ENCODE data around the gene CA10. TPM values are rescaled to one million over a fixed set of nuclear protein-coding genes. Genes with fewer than 3 reads are reported as not detected.

The CA10 gene
- total RNA-seq, 4 donors from 2014 or later: not detected

GRCh38 chr17:51611585-51611984, 546.9 kb downstream of the CA10 start:
- Histone ChIP-seq H3K36me3 (no peaks in the 10 kb centered on the region), H3K27me3 (no peaks in the 10 kb centered on the region), H3K9me3 (no peaks in the 10 kb centered on the region), H3K27ac (replicated peaks in 1 of 4) (no peak overlapping the region), H3K4me3 (no peak overlapping the region), H3K4me1 (peaks cover 0 to 7% (median 0%) of the 10 kb centered on the region in 4 donors)
- intact Hi-C loops (cut with DNase I): no loop called here
- TF ChIP-seq POLR2AphosphoS5 (IDR thresholded peaks at IDR 0.05) (no peak), EP300 (IDR thresholded peaks at IDR 0.05) (no peak), POLR2A (IDR thresholded peaks at IDR 0.05; ENCODE audit: low read depth) (no peak)
- DNase-seq (ENCODE audit: extremely low spot score): no peak
- WGBS: 69% methylated on average over 6 of the region's 6 CpGs

GRCh38 chr17:51610834-51611233, 547.7 kb downstream of the CA10 start:
- H3K27ac ChIP-seq (replicated peaks in 1 of 4): no peak overlapping the region
- H3K9me3 ChIP-seq: no peaks in the 10 kb centered on the region
- no peaks in the 10 kb centered on the region for H3K36me3 ChIP-seq
- no peak for DNase-seq (ENCODE audit: extremely low spot score)
- 61% methylated on average over 5 of the region's 5 CpGs for WGBS
- peaks cover 0 to 7% (median 0%) of the 10 kb centered on the region in 4 donors for H3K4me1 ChIP-seq
- H3K4me3 ChIP-seq: no peak overlapping the region
- H3K27me3 ChIP-seq: no peaks in the 10 kb centered on the region
- TF ChIP-seq CTCF (IDR thresholded peaks at IDR 0.05) (no peak), POLR2A (IDR thresholded peaks at IDR 0.05; ENCODE audit: low read depth) (no peak), EP300 (IDR thresholded peaks at IDR 0.05) (no peak), POLR2AphosphoS5 (IDR thresholded peaks at IDR 0.05) (no peak)
- intact Hi-C loops (cut with DNase I): no loop called here

GRCh38 chr17:51610155-51610554, 548.4 kb downstream of the CA10 start:
- intact Hi-C loops (cut with DNase I): no loop called here
- Histone ChIP-seq H3K4me1 (peaks cover 0 to 7% (median 0%) of the 10 kb centered on the region in 4 donors), H3K9me3 (no peaks in the 10 kb centered on the region), H3K27me3 (no peaks in the 10 kb centered on the region), H3K4me3 (no peak overlapping the region), H3K36me3 (no peaks in the 10 kb centered on the region), H3K27ac (replicated peaks in 1 of 4) (no peak overlapping the region)
- WGBS: 87% methylated on average over 4 of the region's 4 CpGs
- no peak for TF ChIP-seq POLR2A (IDR thresholded peaks at IDR 0.05; ENCODE audit: low read depth)
- no peak for DNase-seq (ENCODE audit: extremely low spot score)

GRCh38 chr17:51608251-51608933, 550.1 kb downstream of the CA10 start:
- 78% methylated on average over 9 of the region's 9 CpGs for WGBS
- DNase-seq (ENCODE audit: extremely low spot score): no peak
- no peaks in the 10 kb centered on the region for H3K9me3 ChIP-seq
- TF ChIP-seq POLR2AphosphoS5 (IDR thresholded peaks at IDR 0.05): no peak
- no peak for TF ChIP-seq CTCF (IDR thresholded peaks at IDR 0.05)
- no peaks in the 10 kb centered on the region for H3K27me3 ChIP-seq
- no peak overlapping the region for H3K4me3 ChIP-seq
- H3K36me3 ChIP-seq: no peaks in the 10 kb centered on the region
- H3K27ac ChIP-seq (replicated peaks in 1 of 4): no peak overlapping the region
- H3K4me1 ChIP-seq: peaks cover 0 to 7% (median 0%) of the 10 kb centered on the region in 4 donors
- intact Hi-C loops (cut with DNase I): no loop called here

GRCh38 chr17:51607512-51607911, 551.0 kb downstream of the CA10 start:
- H3K27ac ChIP-seq (replicated peaks in 1 of 4): no peak overlapping the region
- H3K4me3 ChIP-seq: no peak overlapping the region
- H3K4me1 ChIP-seq: peaks cover 0 to 7% (median 0%) of the 10 kb centered on the region in 4 donors
- no peaks in the 10 kb centered on the region for H3K27me3 ChIP-seq
- intact Hi-C loops (cut with DNase I): no loop called here
- no peak for TF ChIP-seq POLR2AphosphoS5 (IDR thresholded peaks at IDR 0.05)
- TF ChIP-seq EP300 (IDR thresholded peaks at IDR 0.05): no peak
- no peak for TF ChIP-seq POLR2A (IDR thresholded peaks at IDR 0.05; ENCODE audit: low read depth)
- TF ChIP-seq CTCF (IDR thresholded peaks at IDR 0.05): no peak
- DNase-seq (ENCODE audit: extremely low spot score): no peak
- H3K36me3 ChIP-seq: no peaks in the 10 kb centered on the region
- 89% methylated on average over 2 of the region's 2 CpGs for WGBS
- H3K9me3 ChIP-seq: no peaks in the 10 kb centered on the region
